Esophagus muscularis mucosa (tissue), 4 donors: ENCODE results near the gene THADA. TPM values are rescaled to one million over a fixed set of nuclear protein-coding genes. Genes with fewer than 3 reads are reported as not detected.
"Not testable (repeated sequence)": the region's sequence is repeated elsewhere in the genome, so short reads cannot be mapped to it uniquely, and the experiment has no call there.

ENCODE experiments used
- DNase-seq: peaks from one replicate; pipeline ENCODE4 v3.0.0-alpha.2; 2017; ENCODE audit errors: extremely low spot score
- H3K27ac ChIP-seq, 4 donors: fragments of 200-600 bp; sonication (generic); replicated peaks in 1 of 4; 1 replicate in 3 of 4; 2 replicates in 1 of 4; pipeline ENCODE4 v1.5.1; 2016 to 2019; ENCODE audit warnings: mild to moderate bottlenecking in 1 of 4
- H3K27me3 ChIP-seq, 4 donors: fragments of 200-600 bp; sonication (generic); one replicate each; pipeline versions ENCODE4 v1.5.1 to v1.6.0; 2016 to 2019
- H3K36me3 ChIP-seq, 4 donors: fragments of 200-600 bp; sonication (generic); one replicate each; pipeline ENCODE4 v1.5.1; 2016 to 2019
- H3K4me1 ChIP-seq, 4 donors: fragments of 200-600 bp; sonication (generic); one replicate each; pipeline ENCODE4 v1.5.1; 2016 to 2019
- H3K4me3 ChIP-seq, 4 donors: fragments of 200-600 bp; sonication (generic); 1 replicate in 2 of 4; 2 replicates in 2 of 4; pipeline ENCODE4 v1.5.1; 2016 to 2019; ENCODE audit warnings: mild to moderate bottlenecking in 4 of 4, moderate library complexity in 1 of 4
- H3K9me3 ChIP-seq, 4 donors: fragments of 200-600 bp; sonication (generic); 1 replicate in 3 of 4; 2 replicates in 1 of 4; pipeline ENCODE4 v1.5.1; 2016 to 2019
- CTCF ChIP-seq, 3 experiments: fragments of 200-600 bp in 2 of 3; fragments of 450-650 bp in 1 of 3; sonication (generic) in 2 of 3; IDR thresholded peaks; one replicate each; pipeline ENCODE4 v1.5.1; 2017 to 2019; ENCODE audit warnings: antibody characterized with exemption in 3 of 3, mild to moderate bottlenecking in 2 of 3, moderate library complexity in 1 of 3
- EP300 ChIP-seq: sonication (generic); formaldehyde crosslinking; IDR thresholded peaks from one replicate; pipeline ENCODE4 v1.6.1; 2017; ENCODE audit warnings: antibody characterized with exemption
- POLR2A ChIP-seq: fragments of 450-650 bp; IDR thresholded peaks from one replicate; pipeline ENCODE4 v1.6.1; 2017; ENCODE audit warnings: antibody characterized with exemption, moderate library complexity, mild to moderate bottlenecking, low read depth
- POLR2AphosphoS5 ChIP-seq, 2 donors: sonication (generic); formaldehyde crosslinking; IDR thresholded peaks; one replicate each; pipeline ENCODE4 v1.6.1; 2017; ENCODE audit warnings: antibody characterized with exemption in 2 of 2
- WGBS: methylation state at CpG from one replicate; pipeline ENCODE4 v1.1.5; 2018; 5-methylcytosine and 5-hydroxymethylcytosine counted together
- intact Hi-C: fragments of 100-400 bp; cut with DNase I; formaldehyde crosslinking; loops from one replicate; pipeline ENCODE4 v1.15.1; 2023
- total RNA-seq, 4 donors: library from RNA; depleted of rRNA; stranded (reverse); fragments of >200 nt; gene quantifications; one replicate each; pipeline versions ENCODE4 v1.1.0 to v1.2.1, GENCODE V29; 2016

Gene THADA
- 10 to 100 TPM; 17.2 to 28.7 (median 21.3) TPM for total RNA-seq

GRCh38 chr2:43595603-43596412, at the start of gene THADA:
Gene THADA (minus strand): TSS chr2:43596038. CDS start chr2:43592392, 3,646 bp downstream.
- Histone ChIP-seq H3K27ac (peak within 1 kb of the TSS; percentile 87 to 96 (median 91)), H3K27me3 (no peaks in the 10 kb centered on the region), H3K4me3 (peak within 1 kb of the TSS; percentile 79 to 81 (median 80)), H3K4me1 (peaks cover 17 to 28% (median 23%) of the 10 kb centered on the region in 4 donors), H3K36me3 (peaks cover 2 to 16% (median 11%) of the 10 kb centered on the region in 4 donors), H3K9me3 (no peaks in the 10 kb centered on the region)
- TF ChIP-seq CTCF (IDR thresholded peaks at IDR 0.05): no peak
- peak; percentile 97 to 99 for TF ChIP-seq POLR2AphosphoS5 (IDR thresholded peaks at IDR 0.05)
- peak; percentile 55 for TF ChIP-seq POLR2A
- intact Hi-C loops: no loop called here
- under 1% methylated on average over 31 of the region's 52 CpGs for WGBS
- DNase-seq: peak; percentile 100

GRCh38 chr2:43643680-43644079, 47.8 kb upstream of the THADA start:
- Histone ChIP-seq H3K4me1 (peaks cover 0 to 7% (median 1%) of the 10 kb centered on the region in 4 donors), H3K27ac (no peak overlapping the region), H3K27me3 (no peaks in the 10 kb centered on the region), H3K4me3 (no peak overlapping the region), H3K9me3 (peaks cover 0 to 4% (median 0%) of the 10 kb centered on the region in 4 donors), H3K36me3 (no peaks in the 10 kb centered on the region)
- TF ChIP-seq POLR2A (no peak), CTCF (IDR thresholded peaks at IDR 0.05) (no peak), POLR2AphosphoS5 (IDR thresholded peaks at IDR 0.05) (no peak), EP300 (no peak)
- 93% methylated on average over 1 of the region's 1 CpG for WGBS
- intact Hi-C loops: no loop called here
- no peak for DNase-seq

GRCh38 chr2:43642363-43642762, 46.5 kb upstream of the THADA start:
- H3K27ac ChIP-seq: no peak overlapping the region
- no peaks in the 10 kb centered on the region for H3K27me3 ChIP-seq
- 56% methylated on average over 2 of the region's 2 CpGs for WGBS

GRCh38 chr2:43637030-43637803, 41.4 kb upstream of the THADA start, which contains the start of gene PLEKHH2:
Gene PLEKHH2 (plus strand): TSS chr2:43637260. CDS start chr2:43644674, 7,414 bp downstream.
- Histone ChIP-seq H3K27ac (peak within 1 kb of the TSS; percentile 80 to 87 (median 85)), H3K27me3 (no peaks in the 10 kb centered on the region), H3K4me1 (peaks cover 5 to 17% (median 15%) of the 10 kb centered on the region in 4 donors), H3K4me3 (peak within 1 kb of the TSS; percentile 80 to 98 (median 90)), H3K9me3 (peaks cover 0 to 4% (median 0%) of the 10 kb centered on the region in 4 donors), H3K36me3 (no peaks in the 10 kb centered on the region)
- under 1% methylated on average over 24 of the region's 75 CpGs for WGBS
- intact Hi-C loops: no loop called here
- TF ChIP-seq POLR2A: no peak
- peak; percentile 88 to 89 for TF ChIP-seq POLR2AphosphoS5 (IDR thresholded peaks at IDR 0.05)
- DNase-seq: peak; percentile 96

More at GRCh38 chr2:43642363-43642762, 46.5 kb upstream of the THADA start:
- Histone ChIP-seq H3K4me3 (no peak overlapping the region), H3K9me3 (peaks cover 0 to 4% (median 0%) of the 10 kb centered on the region in 4 donors), H3K4me1 (peaks cover 0 to 7% (median 0%) of the 10 kb centered on the region in 4 donors), H3K36me3 (no peaks in the 10 kb centered on the region)
- no peak for DNase-seq
- TF ChIP-seq CTCF (IDR thresholded peaks at IDR 0.05): no peak
- no peak for TF ChIP-seq POLR2AphosphoS5 (IDR thresholded peaks at IDR 0.05)
- TF ChIP-seq POLR2A: no peak
- intact Hi-C loops: no loop called here

GRCh38 chr2:43636621-43637020, 40.8 kb upstream of the THADA start:
- intact Hi-C loops: no loop called here
- Histone ChIP-seq H3K4me1 (peaks cover 5 to 17% (median 15%) of the 10 kb centered on the region in 4 donors), H3K36me3 (no peaks in the 10 kb centered on the region), H3K9me3 (peaks cover 0 to 4% (median 0%) of the 10 kb centered on the region in 4 donors), H3K4me3 (peak overlapping the region; percentile 80 to 98 (median 90)), H3K27me3 (no peaks in the 10 kb centered on the region), H3K27ac (peak overlapping the region; percentile 80 to 87 (median 85))
- 35% methylated on average over 10 of the region's 10 CpGs for WGBS
- DNase-seq: no peak
- TF ChIP-seq CTCF (IDR thresholded peaks at IDR 0.05) (no peak), EP300 (no peak), POLR2A (no peak), POLR2AphosphoS5 (IDR thresholded peaks at IDR 0.05) (no peak)

GRCh38 chr2:43636153-43636552, 40.3 kb upstream of the THADA start:
- peaks cover 5 to 17% (median 15%) of the 10 kb centered on the region in 4 donors for H3K4me1 ChIP-seq
- H3K4me3 ChIP-seq, H3K36me3 ChIP-seq, H3K27me3 ChIP-seq, DNase-seq, H3K9me3 ChIP-seq, intact Hi-C loops, H3K27ac ChIP-seq: not testable (repeated sequence)
- 96% methylated on average over 12 of the region's 12 CpGs for WGBS
